Stimulated activated CD4-positive, alpha-beta T cell treated with anti-CD3 and anti-CD28 coated beads, TNF-alpha, amount 100 ng/mL, for 1 hour (primary cell): ENCODE results near the gene DOCK2.
"Not testable (repeated sequence)": the region's sequence is repeated elsewhere in the genome, so short reads cannot be mapped to it uniquely, and the experiment has no call there.

Experiments
- DNase-seq, 3 donors: peaks; one replicate each; pipeline ENCODE4 v3.0.0-alpha.2; 2020; ENCODE audit warnings: low read depth in 3 of 3, low spot score in 1 of 3

The DOCK2 gene

DNA sequence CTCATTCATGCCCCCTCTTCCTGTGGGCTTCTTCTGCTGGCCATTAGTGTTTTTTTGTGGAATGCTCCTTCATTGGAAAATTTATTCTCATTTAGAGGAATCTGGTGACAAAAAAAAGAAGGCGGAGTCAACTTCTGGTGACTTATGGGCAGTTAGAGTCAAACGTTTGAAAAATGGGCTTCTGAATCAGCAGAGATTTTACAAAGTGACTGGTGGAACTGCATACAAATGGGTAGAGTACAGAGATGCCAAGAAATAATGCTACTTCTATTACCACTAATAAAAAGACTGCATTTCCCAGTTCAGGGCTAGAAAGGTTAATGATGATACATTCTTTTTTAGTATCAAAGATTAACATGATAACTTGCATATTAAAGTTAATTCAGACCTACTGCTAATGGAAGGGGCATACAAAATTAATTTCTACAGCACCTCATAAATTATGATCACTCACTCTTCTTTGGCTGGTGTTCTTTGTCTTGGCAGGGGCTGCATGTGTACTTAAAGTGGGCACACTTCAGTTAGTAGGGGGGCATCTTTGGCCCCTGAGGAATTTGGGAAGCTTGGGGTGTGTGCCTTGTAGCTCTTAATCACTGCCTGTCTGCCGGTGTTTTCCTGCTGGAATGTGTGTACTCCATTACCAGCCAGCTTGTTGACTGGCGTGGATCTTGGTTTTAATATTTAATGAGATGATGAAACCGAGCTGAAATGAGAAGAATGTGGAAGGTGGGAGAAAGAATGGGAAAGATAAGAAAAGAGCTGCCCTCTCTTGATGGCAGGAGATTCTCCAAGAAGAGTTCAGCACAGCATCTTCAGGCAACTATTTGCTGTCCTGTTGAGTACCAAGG is 148.9 kb downstream of the DOCK2 start:
- no peak for DNase-seq

DNA sequence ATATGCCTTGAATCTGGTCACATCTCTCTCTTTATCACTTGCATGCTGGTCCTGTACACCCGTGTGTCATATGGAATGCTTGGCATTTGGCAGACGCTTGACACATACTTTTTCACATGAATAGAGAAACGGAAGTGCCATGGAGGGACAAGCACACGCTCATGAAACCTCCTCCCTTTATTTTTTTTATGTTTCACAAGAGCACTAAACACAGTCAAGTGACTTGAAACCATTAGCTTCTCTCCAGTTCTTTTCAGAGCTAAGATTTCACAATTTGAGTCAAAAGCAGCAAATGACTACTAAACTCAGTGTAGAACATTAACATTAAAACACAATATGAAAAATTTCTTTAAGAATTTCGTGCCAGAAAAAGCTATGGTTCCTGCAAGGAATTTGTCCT is 151.1 kb downstream of the DOCK2 start:
- DNase-seq, result no peak

DNA sequence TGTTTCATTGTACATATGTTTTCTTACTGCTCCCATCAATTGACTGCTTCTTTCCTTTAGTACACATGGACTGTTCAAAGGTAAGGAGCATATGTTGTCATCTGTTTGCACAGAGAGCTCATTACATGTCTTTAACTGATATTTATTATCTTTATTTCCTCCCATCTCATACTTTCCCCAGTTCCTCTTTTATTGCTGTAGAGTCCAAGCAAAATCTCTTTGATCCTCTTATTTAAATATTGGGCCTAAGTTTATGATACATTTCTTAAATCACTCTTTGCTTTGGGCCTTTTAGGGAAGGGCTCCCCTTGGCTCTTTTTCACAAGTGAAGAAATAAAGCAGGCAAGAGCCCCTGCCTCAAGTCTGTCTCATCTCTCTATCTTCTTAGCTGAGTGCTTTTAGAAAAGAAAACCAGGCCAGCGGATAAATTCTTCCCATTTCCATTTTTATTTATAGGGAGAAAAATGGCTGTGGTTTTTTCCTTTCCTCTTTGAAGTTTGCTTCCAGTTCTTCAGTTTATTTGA is 152.4 kb downstream of the DOCK2 start:
- no peak for DNase-seq

DNA sequence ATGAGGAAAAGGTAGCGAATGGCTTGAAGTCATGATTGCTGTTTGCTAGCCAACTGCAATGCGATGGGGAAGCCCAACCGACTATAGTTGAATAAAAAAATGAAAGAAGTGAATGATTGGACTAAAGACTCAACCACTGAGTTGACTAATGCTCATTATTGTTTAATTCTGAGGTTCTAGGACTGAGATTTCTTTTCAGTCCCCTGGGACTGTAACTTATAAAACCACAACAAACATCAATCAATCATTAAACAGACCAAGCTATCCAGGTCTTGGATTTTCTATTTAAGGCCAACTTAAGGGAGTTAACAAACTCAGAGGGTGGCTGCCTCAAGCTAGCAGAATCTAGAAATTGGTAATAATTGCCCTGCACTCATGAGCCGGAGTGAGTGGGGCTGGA is 154.2 kb downstream of the DOCK2 start:
- DNase-seq, result no peak

DNA sequence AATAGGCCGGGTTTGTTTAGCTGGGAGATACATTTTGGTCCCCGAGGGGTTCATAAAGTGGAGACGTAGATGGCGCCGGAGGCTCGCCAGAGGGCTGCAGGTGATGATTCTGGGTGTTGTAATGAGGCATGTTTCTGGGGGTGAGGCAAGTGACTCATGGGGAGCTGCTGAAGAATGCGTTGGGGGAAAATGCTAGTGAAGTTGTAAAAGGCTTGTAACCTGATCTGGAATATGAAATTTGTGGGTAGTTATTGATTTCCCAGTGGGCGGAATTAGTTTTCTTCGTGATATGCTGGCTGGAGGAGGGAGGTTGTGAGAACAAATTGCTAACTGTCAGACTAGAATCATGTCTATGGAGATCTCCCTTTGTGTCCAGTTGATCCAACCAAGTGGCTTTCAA is 158.3 kb downstream of the DOCK2 start:
- no peak for DNase-seq

DNA sequence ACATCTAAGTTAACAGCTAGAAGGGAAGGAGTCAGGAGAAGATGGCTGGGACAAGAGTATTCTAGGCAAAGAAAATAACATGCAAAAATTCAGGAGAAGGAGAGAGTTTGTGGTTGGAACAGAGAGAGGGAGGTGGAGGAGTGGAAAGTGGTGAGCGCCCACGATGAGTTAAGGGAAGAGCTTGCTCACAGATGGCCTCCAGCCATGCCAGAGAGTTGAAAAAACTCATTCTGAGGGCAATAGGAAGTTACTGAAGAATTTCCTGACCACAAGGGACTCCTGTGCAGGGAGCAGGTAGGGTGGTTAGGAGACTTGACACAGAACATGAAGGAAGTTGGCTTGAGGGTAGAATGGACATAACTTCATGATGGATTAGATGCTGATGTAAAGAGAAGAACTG is 159.7 kb downstream of the DOCK2 start:
- DNase-seq, result no peak

DNA sequence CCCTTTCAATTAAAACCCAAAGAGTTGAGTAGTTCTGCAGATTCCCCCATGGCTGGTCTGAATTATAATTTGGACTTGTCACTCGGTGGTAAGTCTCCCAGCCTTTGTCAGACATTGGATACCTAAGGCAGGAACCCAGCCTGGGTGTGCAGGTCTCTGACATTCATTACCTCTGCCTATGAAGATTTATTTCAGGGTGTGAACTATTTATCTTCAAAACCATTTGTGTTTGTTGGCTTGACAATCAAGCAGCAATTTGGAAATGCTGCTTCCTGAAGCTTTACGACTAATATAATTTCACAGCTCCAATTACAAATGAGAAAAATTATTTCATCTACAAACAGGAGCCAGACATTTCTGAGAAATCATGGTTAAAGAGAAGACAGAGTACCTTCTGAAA is 160.5 kb downstream of the DOCK2 start:
- no peak for DNase-seq

DNA sequence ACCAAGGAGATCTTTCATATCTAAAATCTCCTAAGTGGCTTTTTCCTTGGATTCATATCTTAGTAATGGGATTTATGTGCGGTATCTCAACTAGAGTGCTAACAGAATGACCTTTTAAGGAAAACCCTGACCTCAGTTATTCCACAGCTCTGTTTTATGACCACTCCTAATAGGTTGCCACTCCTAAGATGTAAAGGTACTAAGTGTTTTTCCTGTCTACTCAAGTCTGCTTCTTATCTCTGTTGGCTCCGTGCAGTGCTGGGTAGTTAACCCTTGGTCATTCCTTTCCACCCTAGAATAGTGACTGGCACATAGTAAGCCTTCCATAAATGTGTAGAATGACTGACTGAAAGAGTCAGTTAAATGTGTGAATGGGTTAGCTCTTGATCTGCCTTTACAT is 161.4 kb downstream of the DOCK2 start:
- no peak for DNase-seq

DNA sequence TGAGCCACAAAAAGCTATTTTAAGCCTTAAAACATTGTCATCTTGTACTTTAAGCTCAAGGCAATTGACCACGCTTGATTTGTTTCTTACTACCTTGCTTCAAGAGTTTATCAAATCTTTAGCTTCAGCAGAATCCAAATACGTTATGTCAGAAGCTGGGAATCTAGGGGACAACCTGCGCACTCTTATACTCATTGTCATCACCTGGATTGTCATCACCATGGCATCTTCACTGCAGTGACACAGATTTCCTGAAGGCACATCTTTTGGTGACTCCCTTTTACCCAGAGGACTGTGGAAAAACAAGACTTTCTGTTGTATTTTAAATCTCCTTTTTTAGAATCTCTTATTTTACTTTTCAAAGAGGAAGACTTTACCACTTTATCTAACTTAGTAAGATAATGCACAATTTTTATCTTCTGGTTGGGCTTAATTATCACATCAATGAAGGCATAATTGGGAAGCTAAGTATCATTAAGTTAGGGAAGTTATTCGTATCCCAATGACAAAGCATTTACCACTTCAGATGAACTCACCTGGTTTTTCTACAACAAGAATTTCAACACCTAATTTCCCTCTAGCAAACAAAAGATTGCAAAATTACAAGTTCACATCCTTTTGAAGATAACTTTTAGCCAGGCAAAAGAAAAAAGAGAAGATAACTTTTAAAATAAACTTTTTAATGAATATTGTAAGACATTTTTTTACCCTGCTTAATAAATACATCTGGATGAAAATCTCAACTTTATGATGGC is 162.0 kb downstream of the DOCK2 start:
- no peak for DNase-seq

DNA sequence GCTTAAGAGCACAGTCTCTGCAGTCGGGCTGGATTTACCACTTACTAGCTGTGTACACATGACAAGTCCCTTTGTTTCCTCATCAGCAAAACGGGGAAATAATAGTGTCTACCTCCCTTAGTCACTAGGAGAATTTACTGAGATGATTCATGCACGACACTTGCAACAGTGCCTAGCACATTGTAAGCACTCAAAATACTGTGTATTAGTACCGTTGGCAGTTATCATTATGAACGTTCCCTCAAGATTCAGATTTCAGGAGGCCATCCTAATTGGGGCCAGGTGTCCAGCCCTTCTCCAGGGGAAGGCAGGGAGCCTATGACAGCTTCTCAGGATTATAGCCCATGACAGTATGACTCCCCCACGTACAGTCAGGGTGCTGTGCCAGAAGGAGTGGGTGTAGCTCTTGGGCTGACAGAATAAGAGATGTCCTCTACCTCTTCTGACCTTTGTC is 164.3 kb downstream of the DOCK2 start:
- DNase-seq, result no peak

DNA sequence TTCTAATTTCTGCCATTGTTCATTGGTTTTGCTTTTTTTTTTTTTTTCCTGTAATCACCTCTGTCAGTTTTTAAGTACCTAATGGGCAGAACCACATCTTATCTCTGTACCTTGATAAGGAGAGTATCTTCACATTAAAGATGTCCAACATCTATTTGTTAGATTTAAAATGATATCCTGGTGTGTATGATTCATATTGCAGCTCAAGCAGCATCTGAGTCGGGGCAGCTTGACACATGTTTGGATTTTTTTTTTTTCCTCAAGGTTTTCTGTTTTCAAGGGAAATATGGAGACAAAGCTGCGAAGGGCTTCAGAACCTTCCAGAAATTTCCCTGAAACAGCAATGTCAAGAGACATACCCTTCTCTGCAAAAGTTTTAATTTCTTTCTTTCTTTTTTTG is 164.7 kb downstream of the DOCK2 start:
- DNase-seq, result no peak

DNA sequence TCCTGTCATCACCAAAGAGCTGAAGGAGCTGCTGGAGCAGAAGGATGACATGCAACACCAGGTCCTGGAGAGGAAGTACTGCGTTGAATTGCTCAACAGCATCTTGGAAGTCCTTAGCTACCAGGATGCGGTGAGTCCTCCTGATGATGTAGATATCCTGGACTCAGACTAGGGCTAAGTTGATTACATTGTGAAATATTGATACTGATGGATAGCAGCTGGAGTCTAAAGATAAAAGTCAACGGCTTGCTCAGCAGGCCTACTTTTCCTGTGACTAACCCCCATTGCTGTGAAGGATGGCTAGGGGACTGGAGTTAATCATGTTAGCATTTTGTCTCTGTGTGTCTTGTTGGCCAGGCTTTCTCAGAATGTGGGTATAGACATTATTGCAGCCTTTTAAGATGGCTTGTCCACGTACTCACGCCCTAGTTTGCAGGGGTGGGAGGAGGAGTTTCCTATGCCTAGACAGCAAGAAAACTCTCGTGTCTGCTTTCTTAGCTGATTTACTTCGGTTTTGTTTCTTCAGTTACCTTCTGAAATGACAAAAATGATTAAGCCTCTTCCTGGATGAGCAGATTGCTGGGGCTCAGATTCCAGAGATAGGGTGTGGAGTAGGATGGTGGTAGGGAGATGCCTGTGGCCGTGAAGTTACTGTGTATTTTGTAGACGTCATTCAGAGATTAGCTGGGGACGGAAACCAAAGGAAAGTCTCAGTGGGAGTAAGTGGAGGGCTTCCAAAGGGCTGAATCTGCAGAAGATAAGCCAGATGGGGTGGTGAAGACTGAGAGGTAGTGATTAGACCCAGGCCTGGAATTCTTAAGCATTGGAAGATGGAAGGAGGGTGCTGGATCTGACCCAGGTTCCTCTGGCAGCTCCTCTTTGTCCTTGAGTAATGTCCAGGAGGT is 166.3 kb downstream of the DOCK2 start:
- no peak for DNase-seq

DNA sequence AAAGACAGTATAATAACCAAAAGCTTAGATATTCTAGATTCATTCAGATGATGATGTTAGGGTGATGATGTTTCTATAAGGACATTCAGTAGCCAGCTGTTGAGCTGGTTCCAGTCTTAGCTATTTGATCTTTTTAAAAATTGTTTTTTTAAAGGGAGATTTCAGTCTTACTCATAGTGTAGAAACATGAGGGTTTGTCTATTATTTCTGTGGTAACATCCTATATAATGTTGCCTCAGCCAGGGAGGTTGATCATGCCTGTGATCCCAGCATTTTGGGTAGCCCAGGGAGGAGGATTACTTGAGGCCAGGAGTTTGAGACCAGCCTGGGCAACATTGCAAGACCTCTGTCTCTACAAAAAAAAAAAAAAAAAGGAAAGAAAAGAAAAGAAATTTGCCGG is 167.8 kb downstream of the DOCK2 start:
- no peak for DNase-seq

DNA sequence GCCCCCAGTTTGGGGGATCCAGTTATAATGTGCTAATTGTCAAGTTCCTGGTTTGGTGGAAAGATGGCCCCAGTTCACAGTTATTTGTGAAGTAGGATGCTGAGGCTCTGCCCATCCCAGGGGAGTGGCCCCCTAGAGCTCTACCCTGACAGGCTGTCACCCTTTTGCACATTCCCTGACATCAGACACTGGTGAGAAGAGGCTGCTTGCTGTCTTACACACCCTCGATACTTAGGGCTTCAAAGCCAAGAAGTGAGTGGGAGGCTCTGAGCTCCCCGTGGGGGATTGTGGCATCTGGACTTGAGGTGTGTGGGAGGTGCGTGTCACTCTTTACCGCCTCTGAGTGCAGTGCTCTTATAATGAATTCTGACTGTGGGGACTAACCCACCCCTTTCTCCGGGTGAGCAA is 168.5 kb downstream of the DOCK2 start:
- DNase-seq, result peak in 1 of 3 donors; percentile 34

DNA sequence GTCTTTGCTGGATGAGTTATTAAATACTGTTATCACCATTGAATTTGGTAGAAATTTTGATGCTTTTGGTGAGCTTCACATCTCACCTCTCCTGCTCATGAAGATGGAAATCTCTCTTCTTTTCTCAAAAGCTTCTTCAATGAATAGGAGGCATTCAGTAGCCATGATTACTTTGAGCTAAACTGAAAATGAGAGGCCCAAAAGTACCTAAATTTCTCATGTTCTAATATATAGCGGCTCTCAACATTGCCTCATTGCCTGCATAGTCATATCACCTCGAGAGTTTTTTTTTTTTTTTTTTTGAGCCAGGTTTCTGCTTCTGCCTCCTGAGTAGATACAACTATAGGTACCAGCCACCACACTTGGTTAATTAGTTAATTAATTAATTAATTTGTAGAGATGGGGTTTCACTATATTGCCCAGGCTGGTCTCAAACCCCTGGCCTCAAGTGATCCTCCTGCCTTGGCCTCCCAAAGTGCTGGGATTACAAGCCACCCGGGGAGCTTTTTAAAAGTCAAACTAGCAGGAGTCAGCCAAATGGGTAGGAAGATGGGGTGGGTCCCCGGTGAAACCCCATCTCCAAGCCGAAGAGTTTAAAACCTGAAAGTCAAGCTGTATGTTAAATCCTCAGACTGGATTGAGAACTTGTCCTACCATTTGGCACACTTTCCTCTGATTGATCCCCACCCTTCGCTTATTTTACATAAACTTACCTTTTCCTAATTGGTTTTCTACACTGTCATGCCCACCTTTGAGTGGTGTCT is 169.0 kb downstream of the DOCK2 start:
- DNase-seq, result no peak

DNA sequence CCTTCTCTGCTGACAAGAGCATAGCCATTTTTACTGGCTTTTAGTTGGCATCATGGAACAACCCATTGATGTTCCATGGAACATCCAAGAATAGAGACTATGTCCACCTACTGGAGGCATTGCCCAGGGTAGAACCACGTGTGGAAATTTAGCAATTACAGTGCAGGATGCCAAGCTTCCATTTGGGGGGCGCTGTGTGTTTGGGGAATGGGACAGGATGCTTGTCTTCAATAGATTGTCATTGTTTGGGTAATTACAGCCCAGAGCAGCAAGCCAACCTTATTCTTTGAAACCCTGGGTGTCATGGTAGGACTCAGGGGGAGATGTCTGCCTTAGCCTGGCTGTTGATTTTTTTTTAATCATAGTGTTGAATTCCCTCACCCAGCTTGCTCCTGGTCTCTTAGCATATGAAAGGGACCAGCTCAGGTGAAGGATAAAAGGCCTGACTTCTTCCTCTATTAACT is 171.1 kb downstream of the DOCK2 start:
- no peak for DNase-seq

DNA sequence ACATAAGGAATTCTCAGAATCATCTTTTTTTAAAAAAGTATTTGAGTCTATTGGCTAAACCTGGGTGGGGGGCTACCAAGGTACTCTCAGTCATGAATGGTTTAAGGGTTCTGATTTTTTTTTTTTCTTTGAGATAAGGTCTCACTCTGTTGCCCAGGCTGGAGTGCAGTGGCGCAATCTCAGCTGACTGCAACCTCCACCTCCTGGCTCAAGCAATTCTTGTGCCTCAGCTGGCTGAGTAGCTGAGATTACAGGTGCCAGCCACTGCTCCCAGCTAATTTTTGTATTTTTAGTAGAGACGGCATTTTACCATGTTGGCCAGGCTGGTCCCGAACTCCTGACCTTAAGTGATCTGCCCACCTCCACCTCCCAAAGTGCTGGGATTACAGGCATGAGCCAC is 171.8 kb downstream of the DOCK2 start:
- not testable (repeated sequence) for DNase-seq

DNA sequence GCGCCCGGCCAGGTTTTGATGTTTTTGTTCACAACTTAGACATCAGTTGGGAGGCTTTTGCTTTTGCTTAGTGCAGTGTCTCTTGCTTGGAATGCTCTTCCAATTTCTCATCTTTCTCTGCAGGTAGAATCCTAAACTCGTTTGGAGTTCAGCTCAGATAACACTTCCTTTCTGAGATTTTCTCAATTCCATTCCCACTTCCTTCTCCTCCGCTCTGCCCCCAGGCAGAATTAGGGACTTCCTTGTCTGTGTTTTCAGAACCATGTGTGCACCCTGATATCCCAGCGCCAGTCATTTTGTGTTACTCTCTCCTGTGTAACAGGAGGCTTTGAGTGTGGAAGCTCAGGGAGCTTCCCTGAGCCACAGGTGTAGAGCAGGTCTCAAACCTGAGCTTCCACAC is 172.2 kb downstream of the DOCK2 start:
- no peak for DNase-seq

DNA sequence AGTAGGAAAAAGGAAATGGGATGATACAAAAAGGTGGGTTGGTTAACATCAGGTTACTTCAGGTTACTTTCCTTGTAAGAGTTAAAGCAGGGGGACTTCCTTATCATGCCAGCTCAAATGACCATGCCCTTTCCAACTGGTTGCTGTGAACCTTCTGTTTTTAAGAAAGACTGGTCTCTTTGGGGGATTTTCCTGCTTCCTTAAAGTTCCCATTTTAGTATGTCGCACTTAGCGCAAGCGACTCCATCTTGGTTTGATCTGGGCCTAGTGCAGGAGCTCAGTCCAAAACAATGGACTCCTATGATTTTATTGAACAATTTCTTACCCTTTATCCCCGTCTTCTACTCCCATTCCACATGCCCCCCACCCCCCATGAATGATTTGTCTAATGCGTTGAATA is 173.4 kb downstream of the DOCK2 start:
- DNase-seq, result no peak

DNA sequence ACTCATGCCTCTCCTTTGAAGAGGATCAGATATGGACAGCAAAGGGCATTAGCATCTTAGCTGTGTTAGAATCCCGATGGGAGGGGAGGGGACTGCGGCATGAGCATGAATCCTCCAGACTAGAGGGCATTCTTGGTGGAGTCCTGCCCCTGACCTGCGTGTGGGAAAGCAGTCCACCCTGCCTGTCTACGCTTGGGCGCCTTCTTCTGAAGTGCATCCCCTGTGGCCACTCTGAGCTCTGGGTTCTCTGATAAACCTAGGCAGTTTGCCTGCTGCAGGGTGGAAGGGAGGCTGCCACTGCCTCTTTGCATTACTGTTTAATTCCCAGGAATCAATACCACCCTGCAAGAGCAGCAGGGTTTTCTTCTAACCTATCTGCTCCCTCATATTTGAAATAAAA is 173.9 kb downstream of the DOCK2 start:
- no peak for DNase-seq
